Tibial artery (tissue), 4 donors: ENCODE measurements around the gene ACP2.

ENCODE experiments used
- DNase-seq, 2 donors: peaks; one replicate each; pipeline ENCODE4 v3.0.0-alpha.2; 2019
- H3K27ac ChIP-seq, 2 donors: fragments of 200-600 bp; sonication (generic) in 1 of 2; 1 replicate in 1 of 2; 2 replicates in 1 of 2; pipeline ENCODE4 v1.5.1; 2018 to 2019; ENCODE audit warnings: mild to moderate bottlenecking in 1 of 2
- H3K27me3 ChIP-seq, 2 donors: fragments of 200-600 bp; sonication (generic) in 1 of 2; one replicate each; pipeline versions ENCODE4 v1.5.1 to v1.6.0; 2016 to 2019
- H3K36me3 ChIP-seq, 3 donors: fragments of 200-600 bp; sonication (generic) in 2 of 3; one replicate each; pipeline ENCODE4 v1.5.1; 2016 to 2019; ENCODE audit warnings: mild to moderate bottlenecking in 2 of 3
- H3K4me1 ChIP-seq, 4 donors: fragments of 200-600 bp; sonication (generic) in 2 of 4; 1 replicate in 3 of 4; 2 replicates in 1 of 4; pipeline ENCODE4 v1.5.1; 2016 to 2019
- H3K4me3 ChIP-seq, 2 donors: fragments of 200-600 bp; sonication (generic) in 1 of 2; 1 replicate in 1 of 2; 2 replicates in 1 of 2; pipeline ENCODE4 v1.5.1; 2018 to 2019; ENCODE audit warnings: mild to moderate bottlenecking in 2 of 2
- H3K9me3 ChIP-seq, 3 donors: fragments of 200-600 bp; sonication (generic) in 1 of 3; one replicate each; pipeline ENCODE4 v1.5.1; 2016 to 2019
- intact Hi-C: fragments of 100-400 bp; cut with DNase I; formaldehyde crosslinking; loops from one replicate; pipeline ENCODE4 v1.15.0; 2023; ENCODE audit warnings: low total_unique reads
- TF ChIP-seq, protein P1 (sequence below), 2 experiments: fragments of 200-600 bp in 1 of 2; fragments of 450-650 bp in 1 of 2; IDR thresholded peaks; one replicate each; pipeline ENCODE4 v1.5.1; 2017 to 2019; ENCODE audit warnings: antibody characterized with exemption in 2 of 2, mild to moderate bottlenecking in 1 of 2, moderate library complexity in 1 of 2

Gene ACP2

DNA sequence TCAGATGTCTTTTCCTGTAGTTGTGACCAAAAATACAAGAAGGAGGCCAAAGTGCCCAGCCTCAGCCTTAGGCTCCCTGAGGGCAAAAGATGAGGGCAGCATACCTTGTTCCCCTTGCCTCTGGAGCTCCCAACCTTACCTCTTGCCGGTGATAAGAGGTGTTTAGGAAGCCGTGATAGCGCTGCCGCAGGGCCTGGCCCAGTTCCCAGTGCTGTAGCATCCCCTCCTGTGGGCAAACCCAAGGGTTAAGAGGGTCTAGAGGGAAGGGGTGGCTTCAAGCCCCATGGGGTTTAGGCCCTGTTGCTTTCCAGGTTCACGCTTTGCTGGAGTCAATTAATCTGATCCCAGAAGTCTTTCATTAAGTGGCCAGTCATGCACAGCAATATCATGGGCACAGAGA lies 1.1 kb downstream of the ACP2 start:
- intact Hi-C loops = no loop called here

DNA sequence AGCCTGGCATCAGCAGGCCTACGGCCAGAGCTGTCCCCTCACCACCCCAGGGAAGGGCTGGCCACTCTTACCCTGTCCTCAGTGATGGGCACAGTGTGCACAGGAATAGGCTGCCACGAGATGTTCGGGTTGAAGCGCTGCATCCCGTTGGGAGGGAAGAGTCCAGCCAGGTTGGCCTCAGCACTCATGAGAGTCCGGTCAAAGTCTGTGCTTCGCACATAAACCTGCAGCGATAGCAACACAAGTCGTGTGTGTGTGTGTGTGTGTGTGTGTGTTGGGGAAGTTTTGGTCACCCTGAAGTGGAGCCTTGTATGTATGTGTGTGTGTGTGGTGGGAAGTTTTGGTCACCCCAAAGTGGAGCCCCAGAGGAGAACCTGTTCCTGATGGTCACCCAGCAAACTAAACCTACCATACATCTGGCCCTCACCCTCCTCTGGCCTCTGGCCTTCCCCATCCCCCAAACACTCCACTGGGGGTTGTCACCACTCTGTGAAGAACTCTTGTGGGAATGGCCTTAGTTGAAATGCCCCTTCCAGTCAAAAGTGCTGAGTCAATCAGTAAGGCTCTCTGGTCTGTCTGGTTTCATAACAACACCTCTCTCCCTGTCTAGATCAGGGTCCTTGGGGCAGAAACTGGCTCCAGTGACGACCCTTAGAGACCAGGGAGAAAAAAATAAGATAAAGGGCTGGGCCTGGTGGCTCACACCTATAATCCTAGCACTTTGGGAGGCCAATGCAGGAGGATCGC lies 2.8 kb downstream of the ACP2 start:
- H3K9me3 ChIP-seq = no peaks in the 10 kb centered on the region
- DNase-seq = no peak
- H3K36me3 ChIP-seq = peaks cover 44 to 53% (median 48%) of the 10 kb centered on the region in 3 donors
- no peaks in the 10 kb centered on the region for H3K27me3 ChIP-seq
- intact Hi-C loops = no loop called here
- H3K4me1 ChIP-seq = peaks cover 0 to 29% (median 18%) of the 10 kb centered on the region in 4 donors
- H3K4me3 ChIP-seq = no peak overlapping the region
- H3K27ac ChIP-seq = no peak overlapping the region
- TF ChIP-seq, protein P1, sequence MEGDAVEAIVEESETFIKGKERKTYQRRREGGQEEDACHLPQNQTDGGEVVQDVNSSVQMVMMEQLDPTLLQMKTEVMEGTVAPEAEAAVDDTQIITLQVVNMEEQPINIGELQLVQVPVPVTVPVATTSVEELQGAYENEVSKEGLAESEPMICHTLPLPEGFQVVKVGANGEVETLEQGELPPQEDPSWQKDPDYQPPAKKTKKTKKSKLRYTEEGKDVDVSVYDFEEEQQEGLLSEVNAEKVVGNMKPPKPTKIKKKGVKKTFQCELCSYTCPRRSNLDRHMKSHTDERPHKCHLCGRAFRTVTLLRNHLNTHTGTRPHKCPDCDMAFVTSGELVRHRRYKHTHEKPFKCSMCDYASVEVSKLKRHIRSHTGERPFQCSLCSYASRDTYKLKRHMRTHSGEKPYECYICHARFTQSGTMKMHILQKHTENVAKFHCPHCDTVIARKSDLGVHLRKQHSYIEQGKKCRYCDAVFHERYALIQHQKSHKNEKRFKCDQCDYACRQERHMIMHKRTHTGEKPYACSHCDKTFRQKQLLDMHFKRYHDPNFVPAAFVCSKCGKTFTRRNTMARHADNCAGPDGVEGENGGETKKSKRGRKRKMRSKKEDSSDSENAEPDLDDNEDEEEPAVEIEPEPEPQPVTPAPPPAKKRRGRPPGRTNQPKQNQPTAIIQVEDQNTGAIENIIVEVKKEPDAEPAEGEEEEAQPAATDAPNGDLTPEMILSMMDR (IDR thresholded peaks at IDR 0.05) = no peak

More for the DNA sequence above, 1.1 kb downstream of the ACP2 start:
- TF ChIP-seq, protein P1 (IDR thresholded peaks at IDR 0.05) = no peak
- Histone ChIP-seq H3K4me1 (peaks cover 0 to 29% (median 18%) of the 10 kb centered on the region in 4 donors), H3K27me3 (no peaks in the 10 kb centered on the region), H3K27ac (no peak overlapping the region), H3K9me3 (no peaks in the 10 kb centered on the region), H3K4me3 (peak overlapping the region in 1 of 2 donors; percentile 87), H3K36me3 (peaks cover 31 to 36% (median 36%) of the 10 kb centered on the region in 3 donors)
- DNase-seq = no peak

DNA sequence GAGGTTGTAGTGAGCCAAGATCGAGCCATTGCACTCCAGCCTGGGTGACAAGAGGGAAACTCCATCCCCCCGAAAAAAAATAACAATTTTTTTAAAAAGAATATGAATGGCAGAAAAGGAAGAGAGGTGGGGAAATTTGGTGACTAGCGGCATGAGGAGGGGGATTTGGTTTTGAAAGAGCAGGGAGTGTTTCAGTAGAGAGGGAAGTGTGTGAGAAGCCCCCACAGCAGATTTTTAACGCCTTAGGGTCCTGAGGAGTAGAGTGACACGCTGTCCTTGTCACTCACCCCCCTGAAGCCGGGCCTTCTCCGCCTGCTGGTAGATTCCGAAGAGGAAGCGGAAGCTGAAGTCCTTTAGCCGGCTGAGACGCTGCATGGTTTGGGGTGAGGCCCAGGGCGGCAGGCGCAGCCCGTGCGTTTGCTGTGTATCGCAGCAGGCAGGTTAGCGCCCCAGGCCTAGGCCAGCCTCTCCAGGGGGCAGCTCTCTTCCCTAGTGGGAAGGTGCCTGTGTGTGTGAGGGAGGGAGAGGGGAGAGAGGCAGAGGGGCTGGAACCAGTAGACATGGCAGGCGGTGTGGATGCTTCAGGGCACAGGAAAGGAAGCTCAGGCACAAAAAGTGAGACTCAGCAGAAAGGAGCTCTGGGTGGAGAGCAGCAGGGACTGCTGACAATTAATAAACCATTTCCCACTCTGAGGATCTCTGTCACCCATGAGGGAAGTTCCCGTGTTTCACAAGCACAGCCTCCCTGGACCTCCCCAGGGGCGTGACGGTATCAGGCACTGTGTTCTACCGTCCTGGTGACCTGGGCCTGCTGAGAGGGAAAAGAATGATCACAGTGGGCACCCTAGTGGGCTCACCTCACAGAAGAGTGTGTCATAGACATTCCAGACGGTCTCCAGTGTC lies 3.9 kb downstream of the ACP2 start:
- Histone ChIP-seq H3K27me3 (no peaks in the 10 kb centered on the region), H3K9me3 (no peaks in the 10 kb centered on the region), H3K4me1 (peaks cover 0 to 25% (median 17%) of the 10 kb centered on the region in 4 donors), H3K36me3 (peaks cover 48 to 64% (median 59%) of the 10 kb centered on the region in 3 donors), H3K27ac (no peak overlapping the region), H3K4me3 (no peak overlapping the region)
- TF ChIP-seq, protein P1 (IDR thresholded peaks at IDR 0.05) = no peak
- intact Hi-C loops = no loop called here
- DNase-seq = no peak

DNA sequence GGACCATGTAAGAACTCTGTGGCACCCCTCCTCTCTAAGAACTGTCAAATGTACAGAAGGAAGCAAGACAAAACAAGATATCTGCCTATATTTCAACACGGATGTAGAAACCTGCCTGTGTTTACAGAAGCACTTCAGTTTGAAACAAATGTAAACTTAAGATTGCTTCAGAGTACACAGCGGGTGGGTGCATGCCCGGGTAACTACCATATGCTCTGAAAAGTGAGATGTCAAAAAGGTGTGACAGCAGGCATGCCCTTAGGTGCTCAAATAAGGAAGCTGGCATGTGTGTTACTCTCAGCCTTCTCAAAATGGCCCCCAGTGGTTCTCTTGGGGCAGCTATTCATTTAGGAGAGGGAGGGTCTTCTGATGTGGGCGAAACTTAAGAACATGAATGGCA lies 5.2 kb downstream of the ACP2 start:
- TF ChIP-seq, protein P1 (IDR thresholded peaks at IDR 0.05) = no peak
- H3K27me3 ChIP-seq = no peaks in the 10 kb centered on the region
- intact Hi-C loops = no loop called here
- peaks cover 59 to 77% (median 71%) of the 10 kb centered on the region in 3 donors for H3K36me3 ChIP-seq
- H3K27ac ChIP-seq = no peak overlapping the region
- no peak for DNase-seq
- H3K9me3 ChIP-seq = no peaks in the 10 kb centered on the region
- H3K4me1 ChIP-seq = peaks cover 0 to 18% (median 11%) of the 10 kb centered on the region in 4 donors
- no peak overlapping the region for H3K4me3 ChIP-seq

DNA sequence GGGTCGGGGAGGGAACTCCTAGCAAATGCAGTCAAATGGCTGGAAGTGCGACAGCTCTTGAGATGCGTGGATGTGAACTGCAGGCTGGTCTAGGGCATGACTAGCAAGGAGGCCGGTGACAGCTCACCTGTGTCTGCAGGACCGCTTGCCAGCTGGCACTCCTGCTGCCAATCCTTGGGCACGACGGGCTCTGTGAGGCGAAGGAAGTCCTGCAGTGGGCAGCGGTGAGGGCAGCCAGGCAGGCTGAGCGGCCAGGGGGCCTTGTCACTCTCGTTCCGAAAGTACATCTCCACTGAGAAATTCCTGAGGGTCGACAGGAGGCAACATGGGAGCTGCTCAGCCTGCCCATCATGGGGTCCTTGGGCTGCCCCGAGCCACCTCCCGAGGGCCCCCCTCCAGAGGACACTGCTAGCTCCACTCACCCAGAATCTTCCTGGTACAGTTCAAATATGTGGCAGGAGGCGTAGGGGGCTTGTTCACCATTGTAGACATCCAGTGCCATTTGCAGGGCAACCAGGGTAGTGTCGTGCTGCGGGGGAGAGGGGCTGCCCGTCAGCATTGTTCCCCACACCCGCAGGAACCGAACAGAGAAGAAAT lies 5.9 kb downstream of the ACP2 start:
- peaks cover 59 to 84% (median 73%) of the 10 kb centered on the region in 3 donors for H3K36me3 ChIP-seq
- no peak overlapping the region for H3K27ac ChIP-seq
- H3K4me3 ChIP-seq = no peak overlapping the region
- no peaks in the 10 kb centered on the region for H3K27me3 ChIP-seq
- H3K4me1 ChIP-seq = peaks cover 0 to 11% (median 7%) of the 10 kb centered on the region in 4 donors
- no peaks in the 10 kb centered on the region for H3K9me3 ChIP-seq
- no peak for DNase-seq
- TF ChIP-seq, protein P1 (IDR thresholded peaks at IDR 0.05) = no peak
- intact Hi-C loops = no loop called here
